ENCODE data around the gene HOXA11. TPM values are rescaled to one million over a fixed set of nuclear protein-coding genes. Genes with fewer than 3 reads are reported as not detected.

Gene HOXA11
- polyA plus RNA-seq, 3 donors from 2014 or later = not detected

- Mint-ChIP-seq H3K27ac (peak overlapping the region in 2 of 6 donors; percentile 55 to 87), H3K4me3 (peak overlapping the region; percentile 79 to 88 (median 85)), H3K36me3 (peaks cover 0 to 3% (median 0%) of the 10 kb centered on the region in 3 donors), H3K27me3 (ENCODE audit: low read depth in 3 of 3) (peaks cover 20 to 48% (median 41%) of the 10 kb centered on the region in 3 donors), H3K4me1 (peaks cover 33 to 52% of the 10 kb centered on the region in 2 donors), H3K9me3 (no peaks in the 10 kb centered on the region)
- DNase-seq = no peak
These were observed 36.8 kb downstream of the HOXA11 start for GRCh38 chr7:27148031-27148755.

GRCh38 chr7:27147199-27148030 lies 37.6 kb downstream of the HOXA11 start, which contains the start of gene HOXA6:
Gene HOXA6, minus strand, starts transcription at chr7:27147774. Its CDS starts 25 bp downstream, at chr7:27147749.
- Mint-ChIP-seq H3K4me3 (peak within 1 kb of the TSS; percentile 79 to 88 (median 85)), H3K4me1 (peaks cover 32 to 50% of the 10 kb centered on the region in 2 donors), H3K36me3 (peaks cover 0 to 3% (median 0%) of the 10 kb centered on the region in 3 donors), H3K9me3 (no peaks in the 10 kb centered on the region), H3K27ac (peak within 1 kb of the TSS in 2 of 6 donors; percentile 55 to 87), H3K27me3 (ENCODE audit: low read depth in 3 of 3) (peaks cover 20 to 49% (median 34%) of the 10 kb centered on the region in 3 donors)
- DNase-seq = peak in 1 of 3 donors; percentile 21

- Mint-ChIP-seq H3K27ac (peak overlapping the region in 1 of 6 donors; percentile 12), H3K36me3 (peaks cover 0 to 3% (median 0%) of the 10 kb centered on the region in 3 donors), H3K4me1 (peaks cover 24 to 42% of the 10 kb centered on the region in 2 donors), H3K27me3 (ENCODE audit: low read depth in 3 of 3) (peaks cover 22 to 47% (median 27%) of the 10 kb centered on the region in 3 donors), H3K4me3 (peak overlapping the region in 4 of 5 donors; percentile 15 to 84 (median 22)), H3K9me3 (no peaks in the 10 kb centered on the region)
- no peak for DNase-seq
These were observed 38.4 kb downstream of the HOXA11 start for GRCh38 chr7:27146491-27147198.

GRCh38 chr7:27145914-27146412 lies 39.1 kb downstream of the HOXA11 start:
- Mint-ChIP-seq H3K4me1 (peaks cover 18 to 35% of the 10 kb centered on the region in 2 donors), H3K9me3 (no peaks in the 10 kb centered on the region), H3K4me3 (no peak overlapping the region), H3K27ac (no peak overlapping the region), H3K27me3 (ENCODE audit: low read depth in 3 of 3) (peaks cover 17 to 40% (median 25%) of the 10 kb centered on the region in 3 donors), H3K36me3 (peaks cover 0 to 9% (median 0%) of the 10 kb centered on the region in 3 donors)
- DNase-seq = no peak

- Mint-ChIP-seq H3K27me3 (ENCODE audit: low read depth in 3 of 3) (peaks cover 17 to 35% (median 23%) of the 10 kb centered on the region in 3 donors), H3K4me1 (peaks cover 13 to 29% of the 10 kb centered on the region in 2 donors), H3K9me3 (no peaks in the 10 kb centered on the region), H3K36me3 (peaks cover 0 to 9% (median 0%) of the 10 kb centered on the region in 3 donors), H3K27ac (no peak overlapping the region), H3K4me3 (no peak overlapping the region)
- DNase-seq = no peak
These were observed 39.7 kb downstream of the HOXA11 start for GRCh38 chr7:27145165-27145913.

GRCh38 chr7:27144781-27145164 lies 40.3 kb downstream of the HOXA11 start:
- DNase-seq = no peak
- peaks cover 0 to 9% (median 0%) of the 10 kb centered on the region in 3 donors for H3K36me3 Mint-ChIP-seq
- H3K27ac Mint-ChIP-seq = no peak overlapping the region
- no peaks in the 10 kb centered on the region for H3K9me3 Mint-ChIP-seq
- H3K4me3 Mint-ChIP-seq = no peak overlapping the region
- peaks cover 10 to 24% of the 10 kb centered on the region in 2 donors for H3K4me1 Mint-ChIP-seq
- H3K27me3 Mint-ChIP-seq (ENCODE audit: low read depth in 3 of 3) = peaks cover 17 to 29% (median 23%) of the 10 kb centered on the region in 3 donors

GRCh38 chr7:27143950-27144780 lies 40.9 kb downstream of the HOXA11 start:
- no peak for DNase-seq
- no peak overlapping the region for H3K27ac Mint-ChIP-seq
- peaks cover 0 to 9% (median 0%) of the 10 kb centered on the region in 3 donors for H3K36me3 Mint-ChIP-seq
- H3K4me1 Mint-ChIP-seq = peaks cover 10 to 20% of the 10 kb centered on the region in 2 donors
- H3K9me3 Mint-ChIP-seq = no peaks in the 10 kb centered on the region
- H3K4me3 Mint-ChIP-seq = no peak overlapping the region
- H3K27me3 Mint-ChIP-seq (ENCODE audit: low read depth in 3 of 3) = peaks cover 14 to 28% (median 21%) of the 10 kb centered on the region in 3 donors

GRCh38 chr7:27143023-27143949 lies 41.7 kb downstream of the HOXA11 start, which contains the start of gene HOXA5:
Gene HOXA5, minus strand, starts transcription at chr7:27143681. Its CDS starts 74 bp downstream, at chr7:27143607.
- peaks cover 10 to 18% of the 10 kb centered on the region in 2 donors for H3K4me1 Mint-ChIP-seq
- peak within 1 kb of the TSS; percentile 67 to 74 (median 70) for H3K4me3 Mint-ChIP-seq
- DNase-seq = peak; percentile 38 to 65 (median 57)
- peaks cover 0 to 12% (median 0%) of the 10 kb centered on the region in 3 donors for H3K36me3 Mint-ChIP-seq
- peak within 1 kb of the TSS in 1 of 6 donors; percentile 37 for H3K27ac Mint-ChIP-seq
- H3K27me3 Mint-ChIP-seq (ENCODE audit: low read depth in 3 of 3) = peaks cover 11 to 25% (median 20%) of the 10 kb centered on the region in 3 donors
- no peaks in the 10 kb centered on the region for H3K9me3 Mint-ChIP-seq

- H3K27me3 Mint-ChIP-seq (ENCODE audit: low read depth in 3 of 3) = peaks cover 10 to 23% (median 18%) of the 10 kb centered on the region in 3 donors
- H3K4me3 Mint-ChIP-seq = peak overlapping the region; percentile 67 to 74 (median 70)
These were observed 42.4 kb downstream of the HOXA11 start for GRCh38 chr7:27142580-27143022.

GRCh38 chr7:27141923-27142579 lies 43.0 kb downstream of the HOXA11 start:
- no peak overlapping the region for H3K27ac Mint-ChIP-seq
- peaks cover 0 to 12% (median 0%) of the 10 kb centered on the region in 3 donors for H3K36me3 Mint-ChIP-seq
- H3K4me3 Mint-ChIP-seq = peak overlapping the region in 4 of 5 donors; percentile 67 to 74 (median 70)
- H3K4me1 Mint-ChIP-seq = peaks cover 2 to 10% of the 10 kb centered on the region in 2 donors
- H3K27me3 Mint-ChIP-seq (ENCODE audit: low read depth in 3 of 3) = peaks cover 11 to 18% (median 17%) of the 10 kb centered on the region in 3 donors
- no peak for DNase-seq
- no peaks in the 10 kb centered on the region for H3K9me3 Mint-ChIP-seq

More at GRCh38 chr7:27142580-27143022, 42.4 kb downstream of the HOXA11 start:
- Mint-ChIP-seq H3K27ac (peak overlapping the region in 1 of 6 donors; percentile 37), H3K9me3 (no peaks in the 10 kb centered on the region), H3K36me3 (peaks cover 0 to 12% (median 0%) of the 10 kb centered on the region in 3 donors), H3K4me1 (peaks cover 7 to 11% of the 10 kb centered on the region in 2 donors)
- no peak for DNase-seq

Measured in immature natural killer cell (primary cell).